BJ (cell line): ENCODE measurements around the gene PEPD. TPM values are rescaled to one million over a fixed set of nuclear protein-coding genes. Genes with fewer than 3 reads are reported as not detected.

ENCODE experiments used
- CTCF ChIA-PET: fragments of 350-600 bp; formaldehyde crosslinking; extraction: SDS; loops from one replicate; lab custom pipeline; 2021; ENCODE audit warnings: antibody characterized with exemption, inconsistent platforms; lab: Yijun Ruan, JAX
- POLR2A ChIA-PET: fragments of 300-600 bp; sonication (Branson Sonifier 250); formaldehyde crosslinking; extraction: SDS; loops from one replicate; lab custom pipeline; 2021; ENCODE audit warnings: antibody characterized with exemption; lab: Charles Lee
- DNase-seq: peaks from one replicate; pipeline ENCODE4 v3.0.0-alpha.2; 2011; ENCODE audit warnings: low read depth
- H3K27me3 ChIP-seq: 2 replicates; pipeline ENCODE4 v1.6.0; 2011; ENCODE audit warnings: low read length; ENCODE audit not compliant: control insufficient read depth, insufficient read depth
- H3K36me3 ChIP-seq: 2 replicates; pipeline ENCODE4 v1.5.1; 2011; ENCODE audit warnings: low read length; ENCODE audit not compliant: control insufficient read depth, insufficient read depth
- H3K4me3 ChIP-seq: 2 replicates; pipeline ENCODE4 v1.5.1; 2011; ENCODE audit warnings: low read depth, mild to moderate bottlenecking, control low read depth, low read length
- CTCF ChIP-seq: IDR thresholded peaks from 2 replicates; pipeline ENCODE4 v1.5.1; 2011; ENCODE audit warnings: low read depth, mild to moderate bottlenecking, control low read depth, inconsistent platforms, low read length, moderate library complexity; ENCODE audit not compliant: insufficient read depth
- polyA plus RNA-seq: library from polyadenylated mRNA; depleted of rRNA; stranded (reverse); fragments of >200 nt; gene quantifications from 2 replicates; pipeline ENCODE4 v1.2.3, GENCODE V29; 2011

PEPD gene
- polyA plus RNA-seq, 1 experiment, result 97.6 TPM

- Histone ChIP-seq H3K27me3 (no peaks in the 10 kb centered on the region), H3K4me3 (no peak overlapping the region), H3K36me3 (peaks cover 13% of the 10 kb centered on the region)
- no peak for DNase-seq
- TF ChIP-seq CTCF, result no peak
- POLR2A ChIA-PET, result no interaction called here
- CTCF ChIA-PET, result interaction anchor here (1.4 to 2.2 kb wide), 2 partner anchors 14 to 146 kb away, joined by 3 to 8 read pairs; no protein-coding TSS in a partner anchor
These were observed 140.5 kb downstream of the PEPD start for GRCh38 chr19:33381101-33381500.

- DNase-seq, result no peak
- H3K36me3 ChIP-seq, result peaks cover 11% of the 10 kb centered on the region
- no peak overlapping the region for H3K4me3 ChIP-seq
- CTCF ChIA-PET, result interaction anchor here (0.8 to 2.3 kb wide), 4 partner anchors 13 to 27 kb away, joined by 3 to 15 read pairs (median 4); no protein-coding TSS in a partner anchor
- H3K27me3 ChIP-seq, result no peaks in the 10 kb centered on the region
- TF ChIP-seq CTCF, result no peak
- POLR2A ChIA-PET, result no interaction called here
These were observed 142.3 kb downstream of the PEPD start for GRCh38 chr19:33379151-33379829.

DNA sequence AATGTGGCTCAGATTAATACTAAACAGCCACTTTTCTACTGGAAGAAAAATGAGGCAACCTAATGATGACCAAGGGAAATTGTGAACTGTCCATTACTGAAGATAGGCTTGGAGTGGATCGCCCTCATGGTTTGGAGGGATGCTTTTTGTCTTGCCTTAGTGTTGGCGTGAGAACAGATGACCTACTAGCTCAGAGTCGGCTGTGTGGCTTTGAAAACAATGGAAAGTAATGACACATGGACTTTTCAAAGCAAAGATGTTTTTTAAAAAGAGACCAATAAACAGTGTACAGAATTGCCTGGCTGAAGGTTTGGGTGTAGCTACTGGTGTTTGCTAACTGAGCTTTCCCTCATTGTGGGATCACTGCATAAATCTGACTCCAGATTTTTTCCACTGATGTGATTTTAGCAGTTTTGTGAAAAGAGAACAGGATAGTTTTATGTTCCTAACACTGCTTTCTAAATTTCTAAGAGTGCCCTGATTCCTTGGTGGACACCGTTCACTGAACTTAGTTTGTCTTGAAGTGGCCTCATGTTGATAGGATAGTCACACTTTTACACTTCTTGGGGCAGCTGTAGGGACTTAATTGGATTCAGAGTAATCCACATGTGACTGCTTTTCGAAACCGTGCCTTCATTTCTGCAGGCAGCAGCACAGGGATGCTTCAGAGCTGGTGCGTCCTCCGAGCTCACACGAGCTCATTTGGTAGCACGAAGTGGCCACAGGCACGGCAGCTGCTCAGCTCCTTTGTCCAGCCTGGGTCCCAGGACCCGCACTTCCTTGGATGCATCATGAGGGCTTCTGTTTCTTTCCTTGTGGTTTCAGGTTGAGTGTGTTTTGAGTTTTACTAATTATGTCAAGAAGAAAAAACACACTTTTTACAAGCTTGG, 143.8 kb downstream of the PEPD start:
- POLR2A ChIA-PET, result no interaction called here
- Histone ChIP-seq H3K27me3 (no peaks in the 10 kb centered on the region), H3K4me3 (no peak overlapping the region), H3K36me3 (peaks cover 7% of the 10 kb centered on the region)
- CTCF ChIA-PET, result interaction anchor here (0.9 to 2.3 kb wide), 5 partner anchors 10 to 82 kb away, joined by 3 to 15 read pairs (median 4); no protein-coding TSS in a partner anchor
- DNase-seq, result no peak
- TF ChIP-seq CTCF, result no peak

- no peaks in the 10 kb centered on the region for H3K27me3 ChIP-seq
- peaks cover 7% of the 10 kb centered on the region for H3K36me3 ChIP-seq
- no peak for DNase-seq
- no peak for TF ChIP-seq CTCF
- ChIA-PET CTCF (interaction anchor here (0.9 to 2.3 kb wide), 5 partner anchors 10 to 131 kb away, joined by 3 to 15 read pairs (median 4); no protein-coding TSS in a partner anchor), POLR2A (no interaction called here)
- no peak overlapping the region for H3K4me3 ChIP-seq
These were observed 144.5 kb downstream of the PEPD start for GRCh38 chr19:33376941-33377557.
